GM18867 (cell line): ENCODE data around the gene SAMD9L.
"Not testable (repeated sequence)": the region's sequence is repeated elsewhere in the genome, so short reads cannot be mapped to it uniquely, and the experiment has no call there.

ENCODE experiments used
- ATAC-seq: cut with Tn5 transposase; IDR thresholded peaks from one replicate; pipeline ENCODE4 v1.9.1; 2021; ENCODE audit warnings: mild to moderate bottlenecking, moderate library complexity; ENCODE audit not compliant: unreplicated experiment

The SAMD9L gene

GRCh38 chr7:93146472-93147141 lies 1.6 kb downstream of the SAMD9L start:
- peak; percentile 35 for ATAC-seq

GRCh38 chr7:93146036-93146435 lies 2.1 kb downstream of the SAMD9L start:
- no peak for ATAC-seq

GRCh38 chr7:93145354-93145753 lies 2.8 kb downstream of the SAMD9L start:
- ATAC-seq = no peak

- ATAC-seq = no peak
Measured at GRCh38 chr7:93142127-93142526, 6.1 kb downstream of the SAMD9L start.

GRCh38 chr7:93140582-93141191 lies 7.5 kb downstream of the SAMD9L start:
- no peak for ATAC-seq

GRCh38 chr7:93138576-93138975 lies 9.6 kb downstream of the SAMD9L start:
- ATAC-seq = no peak

- no peak for ATAC-seq
Measured at GRCh38 chr7:93133005-93133404, 15.2 kb downstream of the SAMD9L start.

GRCh38 chr7:93132216-93132615 lies 16.0 kb downstream of the SAMD9L start:
- no peak for ATAC-seq

- not testable (repeated sequence) for ATAC-seq
Measured at GRCh38 chr7:93126954-93127353, 21.2 kb downstream of the SAMD9L start.

- ATAC-seq = not testable (repeated sequence)
Measured at GRCh38 chr7:93123532-93123931, 24.7 kb downstream of the SAMD9L start.

GRCh38 chr7:93120592-93121549 lies 27.3 kb downstream of the SAMD9L start:
- ATAC-seq = no peak

GRCh38 chr7:93119191-93119905 lies 28.8 kb downstream of the SAMD9L start:
- ATAC-seq = no peak

GRCh38 chr7:93117852-93118530 lies 30.2 kb downstream of the SAMD9L start, which contains the start of gene SAMD9:
Gene SAMD9, minus strand, starts transcription at chr7:93117979. Its CDS starts 11,882 bp downstream, at chr7:93106097.
- ATAC-seq = peak; percentile 100

- peak; percentile 20 for ATAC-seq
Measured at GRCh38 chr7:93117327-93117726, 30.9 kb downstream of the SAMD9L start.

GRCh38 chr7:93115796-93116195 lies 32.4 kb downstream of the SAMD9L start:
- ATAC-seq = no peak

- ATAC-seq = no peak
Measured at GRCh38 chr7:93108003-93108402, 40.2 kb downstream of the SAMD9L start.

GRCh38 chr7:93097388-93097787 lies 50.8 kb downstream of the SAMD9L start:
- no peak for ATAC-seq

GRCh38 chr7:93092757-93093370 lies 55.3 kb downstream of the SAMD9L start:
- peak; percentile 90 for ATAC-seq
